Skeletal muscle tissue (tissue), 4 donors: ENCODE measurements around the gene ZNF70. TPM values are rescaled to one million over a fixed set of nuclear protein-coding genes. Genes with fewer than 3 reads are reported as not detected.

ENCODE experiments used
- H3K27ac ChIP-seq: one replicate; pipeline ENCODE4 v1.7.0; 2013; ENCODE audit warnings: mild to moderate bottlenecking, low read depth, low read length, inconsistent platforms
- H3K27me3 ChIP-seq, 3 donors: one replicate each; pipeline ENCODE4 v1.7.0; 2013; ENCODE audit warnings: low read length in 3 of 3; ENCODE audit not compliant: control insufficient read depth in 3 of 3, insufficient read depth in 3 of 3
- H3K36me3 ChIP-seq, 3 donors: one replicate each; pipeline ENCODE4 v1.7.0; 2013; ENCODE audit warnings: low read length in 3 of 3; ENCODE audit not compliant: control insufficient read depth in 3 of 3, insufficient read depth in 3 of 3
- H3K4me1 ChIP-seq, 3 donors: one replicate each; pipeline ENCODE4 v1.7.0; 2013; ENCODE audit warnings: low read length in 3 of 3, mild to moderate bottlenecking in 3 of 3; ENCODE audit not compliant: control insufficient read depth in 3 of 3, insufficient read depth in 3 of 3
- H3K4me3 ChIP-seq, 3 donors: one replicate each; pipeline ENCODE4 v1.7.0; 2013; ENCODE audit warnings: low read length in 3 of 3
- H3K9ac ChIP-seq, 3 donors: one replicate each; pipeline ENCODE4 v1.7.0; 2013; ENCODE audit warnings: low read length in 3 of 3, mild to moderate bottlenecking in 3 of 3, moderate library complexity in 2 of 3, low read depth in 1 of 3
- H3K9me3 ChIP-seq, 3 donors: one replicate each; pipeline ENCODE4 v1.7.0; 2013; ENCODE audit warnings: low read length in 3 of 3; ENCODE audit not compliant: control insufficient read depth in 3 of 3
- total RNA-seq: library from RNA; depleted of rRNA; stranded (reverse); fragments of >200 nt; gene quantifications from one replicate; pipeline ENCODE4 v1.2.3, GENCODE V29; 2014
- donor health status: Osteomylitis.

Gene ZNF70
- total RNA-seq, 1 donor from 2014 or later = 3.1 TPM

- Histone ChIP-seq H3K9me3 (no peaks in the 10 kb centered on the region), H3K4me3 (peak overlapping the region; percentile 31 to 58 (median 57)), H3K4me1 (peaks cover 16 to 45% (median 31%) of the 10 kb centered on the region in 3 donors), H3K9ac (peak overlapping the region; percentile 45 to 71 (median 47)), H3K27ac (no peak overlapping the region), H3K27me3 (peaks cover 0 to 3% (median 2%) of the 10 kb centered on the region in 3 donors), H3K36me3 (no peaks in the 10 kb centered on the region)
These were observed 21.4 kb upstream of the ZNF70 start for GRCh38 chr22:23772315-23772648.

GRCh38 chr22:23769321-23769965 is 18.5 kb upstream of the ZNF70 start:
- no peak overlapping the region for H3K4me3 ChIP-seq
- H3K9me3 ChIP-seq = no peaks in the 10 kb centered on the region
- peak overlapping the region in 1 of 3 donors; percentile 50 for H3K9ac ChIP-seq
- H3K4me1 ChIP-seq = peaks cover 34 to 62% (median 53%) of the 10 kb centered on the region in 3 donors
- H3K36me3 ChIP-seq = peaks cover under 1 to 15% (median 3%) of the 10 kb centered on the region in 3 donors
- H3K27ac ChIP-seq = no peak overlapping the region
- peaks cover 0 to 3% (median 2%) of the 10 kb centered on the region in 3 donors for H3K27me3 ChIP-seq

- peak within 1 kb of the TSS; percentile 99 for H3K27ac ChIP-seq
- peaks cover 40 to 63% (median 54%) of the 10 kb centered on the region in 3 donors for H3K4me1 ChIP-seq
- no peaks in the 10 kb centered on the region for H3K27me3 ChIP-seq
- peaks cover 3 to 21% (median 8%) of the 10 kb centered on the region in 3 donors for H3K36me3 ChIP-seq
- H3K9ac ChIP-seq = peak within 1 kb of the TSS; percentile 96 to 100 (median 98)
- H3K4me3 ChIP-seq = peak within 1 kb of the TSS; percentile 82 to 96 (median 95)
- H3K9me3 ChIP-seq = no peaks in the 10 kb centered on the region
These were observed 17.0 kb upstream of the ZNF70 start, which contains the start of gene CHCHD10 for GRCh38 chr22:23767673-23768548. CHCHD10 (minus strand) TSS chr22:23767972; CDS start chr22:23767874, 98 bp downstream.

- peaks cover 40 to 62% (median 54%) of the 10 kb centered on the region in 3 donors for H3K4me1 ChIP-seq
- no peaks in the 10 kb centered on the region for H3K9me3 ChIP-seq
- H3K9ac ChIP-seq = peak overlapping the region; percentile 96 to 100 (median 98)
- H3K36me3 ChIP-seq = peaks cover 3 to 21% (median 8%) of the 10 kb centered on the region in 3 donors
- H3K4me3 ChIP-seq = peak overlapping the region; percentile 82 to 96 (median 95)
- H3K27me3 ChIP-seq = no peaks in the 10 kb centered on the region
- H3K27ac ChIP-seq = peak overlapping the region; percentile 99
These were observed 16.4 kb upstream of the ZNF70 start for GRCh38 chr22:23767303-23767672.

- Histone ChIP-seq H3K36me3 (peaks cover 3 to 21% (median 8%) of the 10 kb centered on the region in 3 donors), H3K4me1 (peaks cover 38 to 59% (median 51%) of the 10 kb centered on the region in 3 donors), H3K27me3 (no peaks in the 10 kb centered on the region), H3K4me3 (peak overlapping the region in 2 of 3 donors; percentile 43 to 65), H3K9me3 (no peaks in the 10 kb centered on the region), H3K27ac (no peak overlapping the region), H3K9ac (peak overlapping the region in 2 of 3 donors; percentile 57 to 71)
These were observed 14.3 kb upstream of the ZNF70 start for GRCh38 chr22:23764899-23765881.

GRCh38 chr22:23763954-23764353 is 13.0 kb upstream of the ZNF70 start:
- Histone ChIP-seq H3K27ac (no peak overlapping the region), H3K9me3 (no peaks in the 10 kb centered on the region), H3K36me3 (peaks cover 3 to 21% (median 8%) of the 10 kb centered on the region in 3 donors), H3K4me1 (peaks cover 38 to 51% (median 46%) of the 10 kb centered on the region in 3 donors), H3K27me3 (no peaks in the 10 kb centered on the region), H3K4me3 (no peak overlapping the region), H3K9ac (peak overlapping the region in 1 of 3 donors; percentile 68)

- no peaks in the 10 kb centered on the region for H3K27me3 ChIP-seq
- H3K36me3 ChIP-seq = peaks cover 3 to 21% (median 8%) of the 10 kb centered on the region in 3 donors
- H3K9me3 ChIP-seq = no peaks in the 10 kb centered on the region
- H3K27ac ChIP-seq = no peak overlapping the region
- peak overlapping the region in 1 of 3 donors; percentile 20 for H3K9ac ChIP-seq
- peaks cover 36 to 47% (median 44%) of the 10 kb centered on the region in 3 donors for H3K4me1 ChIP-seq
- H3K4me3 ChIP-seq = no peak overlapping the region
These were observed 12.7 kb upstream of the ZNF70 start for GRCh38 chr22:23763579-23763945.

- Histone ChIP-seq H3K9me3 (no peaks in the 10 kb centered on the region), H3K36me3 (peaks cover 3 to 21% (median 8%) of the 10 kb centered on the region in 3 donors), H3K27me3 (no peaks in the 10 kb centered on the region), H3K27ac (no peak within 1 kb of the TSS), H3K4me3 (no peak within 1 kb of the TSS), H3K9ac (peak within 1 kb of the TSS in 1 of 3 donors; percentile 20), H3K4me1 (peaks cover 35 to 42% (median 39%) of the 10 kb centered on the region in 3 donors)
These were observed 12.1 kb upstream of the ZNF70 start, which contains the start of gene C22orf15 for GRCh38 chr22:23762842-23763578. C22orf15 (plus strand) TSS chr22:23762990; CDS start chr22:23763307, 317 bp downstream.
